Suprapubic skin (tissue), 4 donors: ENCODE data around the gene PTK6. TPM values are rescaled to one million over a fixed set of nuclear protein-coding genes. Genes with fewer than 3 reads are reported as not detected.

Experiments used
- DNase-seq, 2 donors: peaks; one replicate each; pipeline ENCODE4 v3.0.0-alpha.2; 2019; ENCODE audit warnings: low spot score in 2 of 2
- H3K27ac ChIP-seq: fragments of 200-600 bp; sonication (generic); one replicate; pipeline ENCODE4 v1.5.1; 2019
- H3K27me3 ChIP-seq: fragments of 200-600 bp; sonication (generic); one replicate; pipeline ENCODE4 v1.5.1; 2019
- H3K36me3 ChIP-seq: fragments of 200-600 bp; sonication (generic); one replicate; pipeline ENCODE4 v1.5.1; 2019
- H3K4me1 ChIP-seq: fragments of 200-600 bp; sonication (generic); one replicate; pipeline ENCODE4 v1.5.1; 2019
- H3K4me3 ChIP-seq: fragments of 200-600 bp; sonication (generic); one replicate; pipeline ENCODE4 v1.5.1; 2019; ENCODE audit warnings: mild to moderate bottlenecking
- H3K9me3 ChIP-seq: fragments of 200-600 bp; sonication (generic); one replicate; pipeline ENCODE4 v1.5.1; 2019
- EP300 ChIP-seq: sonication (generic); formaldehyde crosslinking; IDR thresholded peaks from one replicate; pipeline ENCODE4 v1.6.1; 2017; ENCODE audit warnings: antibody characterized with exemption
- POLR2A ChIP-seq, 2 donors: fragments of 450-650 bp; IDR thresholded peaks; one replicate each; pipeline ENCODE4 v1.6.1; 2017; ENCODE audit warnings: antibody characterized with exemption in 2 of 2, mild to moderate bottlenecking in 2 of 2, moderate library complexity in 2 of 2
- POLR2AphosphoS5 ChIP-seq, 3 donors: sonication (generic); formaldehyde crosslinking; IDR thresholded peaks; one replicate each; pipeline ENCODE4 v1.6.1; 2017; ENCODE audit warnings: antibody characterized with exemption in 3 of 3
- WGBS: methylation state at CpG from one replicate; pipeline ENCODE4 v1.1.5; 2018; 5-methylcytosine and 5-hydroxymethylcytosine counted together
- total RNA-seq, 4 donors: library from RNA; depleted of rRNA; stranded (reverse); fragments of >200 nt; gene quantifications; one replicate each; pipeline ENCODE4 v1.1.0, GENCODE V29; 2016
- TF ChIP-seq, protein P1 (sequence below), 2 donors: fragments of 200-600 bp in 1 of 2; fragments of 450-650 bp in 1 of 2; sonication (generic) in 1 of 2; IDR thresholded peaks; one replicate each; pipeline ENCODE4 v1.5.1; 2016 to 2019; ENCODE audit warnings: antibody characterized with exemption in 2 of 2, mild to moderate bottlenecking in 1 of 2, moderate library complexity in 1 of 2

The PTK6 gene
- total RNA-seq, 4 donors from 2014 or later, result 58.0 to 70.6 (median 65.6) TPM

DNA sequence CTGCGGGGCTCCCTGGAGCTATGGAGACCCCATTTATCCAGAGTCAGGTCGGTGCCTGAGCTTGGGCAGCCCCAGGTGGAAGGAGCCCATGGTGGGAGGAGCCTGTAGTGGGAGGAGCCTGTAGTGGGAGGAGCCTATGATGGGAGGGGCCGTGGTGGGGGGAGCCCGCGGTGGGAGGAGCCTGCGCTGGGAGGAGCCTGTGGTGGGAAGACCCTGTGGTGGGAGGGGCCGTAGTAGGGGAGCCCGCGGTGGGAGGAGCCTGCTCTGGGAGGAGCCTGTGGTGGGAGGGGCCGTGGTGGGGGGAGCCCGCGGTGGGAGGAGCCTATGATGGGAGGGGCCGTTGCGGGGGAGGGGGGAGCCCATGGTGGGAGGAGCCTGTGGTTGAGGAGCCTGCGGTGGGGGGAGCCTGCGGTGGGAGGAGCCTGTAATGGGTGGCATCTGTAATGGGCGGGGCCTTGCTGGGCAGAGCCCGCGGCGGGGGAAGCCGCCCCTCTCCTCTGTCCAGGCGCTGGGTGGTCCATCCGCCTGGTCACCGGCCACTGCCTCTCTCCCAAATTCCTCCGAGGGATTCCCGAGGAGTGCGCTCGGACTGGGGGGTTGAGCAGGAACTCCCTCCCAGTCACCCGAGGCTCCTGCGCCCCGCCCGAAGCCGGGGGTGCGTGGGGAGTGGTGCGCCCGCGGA is 16.2 kb upstream of the PTK6 start:
- Histone ChIP-seq H3K9me3 (no peaks in the 10 kb centered on the region), H3K27me3 (peaks cover 16% of the 10 kb centered on the region), H3K4me1 (peaks cover 24% of the 10 kb centered on the region), H3K4me3 (peak overlapping the region; percentile 57), H3K36me3 (no peaks in the 10 kb centered on the region), H3K27ac (no peak overlapping the region)
- DNase-seq, result peak; percentile 94 to 95
- TF ChIP-seq POLR2AphosphoS5 (IDR thresholded peaks at IDR 0.05) (no peak), EP300 (no peak)
- WGBS, result 0% methylated on average over 10 of the region's 37 CpGs

DNA sequence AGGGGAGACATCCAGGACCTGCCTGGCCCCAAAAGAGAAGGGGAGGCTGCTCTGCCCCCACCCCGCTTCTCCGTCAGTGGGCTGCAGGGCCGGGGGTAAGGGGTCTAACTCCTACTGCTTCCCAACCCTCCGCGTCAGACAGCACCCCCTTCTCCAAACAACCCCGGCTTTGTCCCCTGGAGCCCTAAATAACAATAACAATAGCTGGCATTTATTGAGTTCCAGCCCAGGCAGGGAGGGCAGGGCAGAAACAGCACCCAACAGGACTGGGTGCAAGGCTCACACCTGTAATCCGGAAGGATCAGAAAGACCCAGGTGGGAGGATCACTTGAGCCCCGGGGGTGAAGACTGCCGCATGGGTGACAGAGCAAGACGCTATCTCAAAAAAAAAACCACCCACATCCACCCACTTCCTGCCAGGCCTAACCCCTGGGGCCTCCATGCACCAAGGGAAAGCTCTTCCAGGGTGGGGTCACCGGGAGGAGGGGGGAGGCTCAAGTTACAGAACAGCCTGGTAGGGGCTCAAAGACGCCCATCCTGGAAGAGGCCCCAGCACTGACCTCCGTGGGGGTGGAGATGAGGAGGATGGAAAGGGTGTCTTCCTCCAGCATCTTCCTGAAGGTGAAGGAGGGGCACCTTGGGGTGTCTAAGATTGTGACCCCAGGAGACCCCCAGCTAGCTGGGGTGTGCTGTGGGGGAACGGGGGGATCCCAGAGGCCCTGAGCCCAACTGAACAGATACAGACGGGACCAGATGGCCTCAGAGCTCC is 15.5 kb upstream of the PTK6 start:
- DNase-seq, result no peak
- Histone ChIP-seq H3K4me1 (peaks cover 26% of the 10 kb centered on the region), H3K4me3 (no peak overlapping the region), H3K36me3 (no peaks in the 10 kb centered on the region), H3K9me3 (no peaks in the 10 kb centered on the region), H3K27ac (no peak overlapping the region), H3K27me3 (peaks cover 23% of the 10 kb centered on the region)
- TF ChIP-seq, protein P1, sequence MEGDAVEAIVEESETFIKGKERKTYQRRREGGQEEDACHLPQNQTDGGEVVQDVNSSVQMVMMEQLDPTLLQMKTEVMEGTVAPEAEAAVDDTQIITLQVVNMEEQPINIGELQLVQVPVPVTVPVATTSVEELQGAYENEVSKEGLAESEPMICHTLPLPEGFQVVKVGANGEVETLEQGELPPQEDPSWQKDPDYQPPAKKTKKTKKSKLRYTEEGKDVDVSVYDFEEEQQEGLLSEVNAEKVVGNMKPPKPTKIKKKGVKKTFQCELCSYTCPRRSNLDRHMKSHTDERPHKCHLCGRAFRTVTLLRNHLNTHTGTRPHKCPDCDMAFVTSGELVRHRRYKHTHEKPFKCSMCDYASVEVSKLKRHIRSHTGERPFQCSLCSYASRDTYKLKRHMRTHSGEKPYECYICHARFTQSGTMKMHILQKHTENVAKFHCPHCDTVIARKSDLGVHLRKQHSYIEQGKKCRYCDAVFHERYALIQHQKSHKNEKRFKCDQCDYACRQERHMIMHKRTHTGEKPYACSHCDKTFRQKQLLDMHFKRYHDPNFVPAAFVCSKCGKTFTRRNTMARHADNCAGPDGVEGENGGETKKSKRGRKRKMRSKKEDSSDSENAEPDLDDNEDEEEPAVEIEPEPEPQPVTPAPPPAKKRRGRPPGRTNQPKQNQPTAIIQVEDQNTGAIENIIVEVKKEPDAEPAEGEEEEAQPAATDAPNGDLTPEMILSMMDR (IDR thresholded peaks at IDR 0.05), result no peak
- TF ChIP-seq EP300 (no peak), POLR2AphosphoS5 (IDR thresholded peaks at IDR 0.05) (no peak), POLR2A (IDR thresholded peaks at IDR 0.05) (no peak)
- 35% methylated on average over 14 of the region's 15 CpGs for WGBS

DNA sequence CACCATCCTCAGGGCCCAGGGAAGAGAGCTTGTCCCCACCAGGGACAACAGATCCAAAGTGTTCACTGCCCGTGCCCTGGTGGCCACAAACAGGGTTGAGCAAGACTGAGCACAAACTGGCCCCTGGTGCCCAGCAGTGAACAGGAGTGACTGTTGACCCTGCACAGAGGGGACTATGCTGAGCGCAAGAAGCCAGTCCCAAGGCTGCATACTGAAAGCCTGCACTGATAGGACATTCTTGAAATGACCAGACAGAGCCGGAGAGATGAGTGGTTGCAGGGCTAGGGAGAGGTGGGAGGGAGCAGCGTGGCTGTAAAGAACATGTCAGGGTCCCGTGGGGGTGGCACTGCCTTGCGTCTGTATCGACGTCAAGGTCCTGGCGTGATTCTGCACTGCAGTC is 13.9 kb upstream of the PTK6 start:
- Histone ChIP-seq H3K4me3 (no peak overlapping the region), H3K9me3 (no peaks in the 10 kb centered on the region), H3K27ac (no peak overlapping the region), H3K36me3 (no peaks in the 10 kb centered on the region), H3K27me3 (peaks cover 38% of the 10 kb centered on the region), H3K4me1 (peaks cover 29% of the 10 kb centered on the region)
- no peak for TF ChIP-seq POLR2A (IDR thresholded peaks at IDR 0.05)
- TF ChIP-seq EP300, result no peak
- no peak for TF ChIP-seq POLR2AphosphoS5 (IDR thresholded peaks at IDR 0.05)
- TF ChIP-seq, protein P1 (IDR thresholded peaks at IDR 0.05), result no peak
- WGBS, result 50% methylated on average over 9 of the region's 9 CpGs
- DNase-seq, result no peak

DNA sequence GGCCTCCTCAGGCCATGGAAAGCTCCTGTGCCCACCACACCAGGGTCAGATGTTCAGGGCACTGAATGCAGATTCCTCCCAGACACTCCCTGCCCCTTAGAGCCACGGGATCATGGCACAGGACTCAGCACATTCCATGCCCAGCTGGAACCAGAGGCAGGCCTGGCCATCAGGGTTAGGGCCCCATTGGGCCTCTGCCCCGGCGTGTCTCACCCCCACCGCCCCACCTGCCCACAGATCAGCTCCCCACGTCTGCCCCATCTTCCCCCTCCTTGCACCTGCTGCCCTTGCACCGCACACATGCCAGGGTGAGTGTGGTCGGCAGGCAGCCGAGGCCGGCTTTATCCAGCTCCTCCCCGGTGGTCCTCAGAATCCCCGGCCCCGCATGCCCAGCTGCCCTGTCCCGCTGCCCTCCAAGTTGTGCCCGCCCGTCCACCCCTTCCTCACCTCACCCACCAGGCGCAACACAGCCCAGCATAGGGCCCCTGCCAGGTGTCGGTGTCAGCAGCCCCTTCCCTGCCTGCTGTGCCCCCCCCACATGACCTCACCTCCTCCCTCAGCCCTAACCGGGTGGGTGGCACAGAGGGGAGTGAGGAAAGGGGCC is 12.6 kb upstream of the PTK6 start:
- no peak overlapping the region for H3K4me3 ChIP-seq
- peaks cover 41% of the 10 kb centered on the region for H3K27me3 ChIP-seq
- no peaks in the 10 kb centered on the region for H3K9me3 ChIP-seq
- no peak for DNase-seq
- H3K36me3 ChIP-seq, result no peaks in the 10 kb centered on the region
- 84% methylated on average over 16 of the region's 18 CpGs for WGBS
- TF ChIP-seq POLR2AphosphoS5 (IDR thresholded peaks at IDR 0.05) (no peak), EP300 (no peak), POLR2A (IDR thresholded peaks at IDR 0.05) (no peak)
- TF ChIP-seq, protein P1 (IDR thresholded peaks at IDR 0.05), result no peak
- no peak overlapping the region for H3K27ac ChIP-seq
- peaks cover 34% of the 10 kb centered on the region for H3K4me1 ChIP-seq

DNA sequence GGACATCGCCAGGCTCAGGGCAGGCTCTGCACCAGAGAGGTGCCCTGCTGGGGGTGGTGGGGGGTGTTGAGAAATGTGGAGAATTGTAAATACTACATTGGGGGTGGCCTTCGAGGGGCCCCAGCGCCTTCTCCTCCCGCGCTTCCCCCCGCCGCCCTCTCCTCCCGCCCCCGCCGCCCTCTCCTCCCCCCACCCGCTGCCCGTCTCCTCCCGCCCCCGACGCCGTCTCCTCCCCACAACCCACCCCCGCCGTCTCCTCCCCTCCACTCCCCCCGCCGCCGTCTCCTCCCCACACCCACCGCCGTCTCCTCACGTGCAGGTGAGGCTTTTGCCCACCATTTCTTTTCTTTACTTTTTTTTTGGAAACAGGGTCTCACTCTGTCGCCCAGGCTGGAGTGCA is 11.8 kb upstream of the PTK6 start:
- Histone ChIP-seq H3K27ac (no peak overlapping the region), H3K9me3 (no peaks in the 10 kb centered on the region), H3K4me1 (peaks cover 28% of the 10 kb centered on the region), H3K36me3 (no peaks in the 10 kb centered on the region), H3K4me3 (no peak overlapping the region), H3K27me3 (peaks cover 41% of the 10 kb centered on the region)
- TF ChIP-seq EP300, result no peak
- no peak for TF ChIP-seq POLR2A (IDR thresholded peaks at IDR 0.05)
- TF ChIP-seq, protein P1 (IDR thresholded peaks at IDR 0.05), result no peak
- no peak for TF ChIP-seq POLR2AphosphoS5 (IDR thresholded peaks at IDR 0.05)
- no peak for DNase-seq
- 49% methylated on average over 4 of the region's 25 CpGs for WGBS
